ENCODE measurements around the gene RPS6KB2.
A peak's percentile ranks its signal among the peaks of the same experiment; 100 is the strongest.

Gene RPS6KB2

GRCh38 chr11:67433536-67434394 lies 5.5 kb downstream of the RPS6KB2 start:
- no CpG with 5 or more reads among the region's 22 CpGs for WGBS (ENCODE audit: extremely low coverage, insufficient coverage, insufficient read length)
- Histone ChIP-seq H3K27ac (ENCODE audit: low read depth, low read length) (no peak overlapping the region), H3K9ac (ENCODE audit: low read length) (no peak overlapping the region), H4K8ac (ENCODE audit: low read depth, low read length) (no peak overlapping the region), H3K23ac (ENCODE audit: low read length) (no peak overlapping the region), H2BK12ac (ENCODE audit: low read length) (no peak overlapping the region), H3K27me3 (ENCODE audit: insufficient read depth, low read length) (no peaks in the 10 kb centered on the region), H2AFZ (ENCODE audit: insufficient read depth, low read length, poor library complexity) (no peak overlapping the region), H2BK120ac (ENCODE audit: insufficient read depth, low read length, poor library complexity) (no peak overlapping the region), H3K79me1 (ENCODE audit: low read length) (peaks cover 10% of the 10 kb centered on the region), H3K14ac (ENCODE audit: low read length) (no peak overlapping the region), H3K4ac (ENCODE audit: low read depth, low read length) (no peak overlapping the region), H3K4me1 (ENCODE audit: control insufficient read depth in 1 of 2, insufficient read depth in 2 of 2, low read length in 2 of 2) (peaks cover 12 to 29% of the 10 kb centered on the region in 2 experiments), H2BK5ac (ENCODE audit: low read depth, low read length, poor library complexity) (no peak overlapping the region), H3K36me3 (ENCODE audit: control insufficient read depth in 1 of 2, insufficient read depth in 2 of 2, low read length in 2 of 2) (peaks cover 71 to 74% of the 10 kb centered on the region in 2 experiments), H3K4me3 (ENCODE audit: low read depth, low read length) (no peak overlapping the region), H4K91ac (ENCODE audit: low read depth, low read length) (no peak overlapping the region), H3K9me3 (ENCODE audit: insufficient read depth, low read depth, low read length) (no peaks in the 10 kb centered on the region), H3K4me2 (ENCODE audit: low read length) (no peak overlapping the region), H3K18ac (ENCODE audit: low read length) (no peak overlapping the region), H3K79me2 (ENCODE audit: control insufficient read depth, insufficient read depth, low read length, poor library complexity) (peaks cover under 1% of the 10 kb centered on the region), H2AK5ac (ENCODE audit: low read length) (no peak overlapping the region), H4K12ac (ENCODE audit: low read depth, low read length) (no peak overlapping the region)
- DNase-seq: no peak

GRCh38 chr11:67434395-67434881 lies 6.1 kb downstream of the RPS6KB2 start:
- Histone ChIP-seq H3K9me3 (ENCODE audit: insufficient read depth, low read depth, low read length) (no peaks in the 10 kb centered on the region), H2AFZ (ENCODE audit: insufficient read depth, low read length, poor library complexity) (no peak overlapping the region), H3K27ac (ENCODE audit: low read depth, low read length) (no peak overlapping the region), H4K8ac (ENCODE audit: low read depth, low read length) (no peak overlapping the region), H3K9ac (ENCODE audit: low read length) (no peak overlapping the region), H3K79me2 (ENCODE audit: control insufficient read depth, insufficient read depth, low read length, poor library complexity) (no peaks in the 10 kb centered on the region), H3K14ac (ENCODE audit: low read length) (no peak overlapping the region), H2BK120ac (ENCODE audit: insufficient read depth, low read length, poor library complexity) (no peak overlapping the region), H3K18ac (ENCODE audit: low read length) (no peak overlapping the region), H2BK5ac (ENCODE audit: low read depth, low read length, poor library complexity) (no peak overlapping the region), H3K4me3 (ENCODE audit: low read depth, low read length) (no peak overlapping the region), H3K23ac (ENCODE audit: low read length) (no peak overlapping the region), H4K12ac (ENCODE audit: low read depth, low read length) (no peak overlapping the region), H3K4ac (ENCODE audit: low read depth, low read length) (no peak overlapping the region), H2AK5ac (ENCODE audit: low read length) (no peak overlapping the region), H3K4me2 (ENCODE audit: low read length) (no peak overlapping the region), H3K4me1 (ENCODE audit: control insufficient read depth in 1 of 2, insufficient read depth in 2 of 2, low read length in 2 of 2) (peaks cover 12 to 24% of the 10 kb centered on the region in 2 experiments), H3K79me1 (ENCODE audit: low read length) (peaks cover 9% of the 10 kb centered on the region), H3K27me3 (ENCODE audit: insufficient read depth, low read length) (no peaks in the 10 kb centered on the region), H4K91ac (ENCODE audit: low read depth, low read length) (no peak overlapping the region), H2BK12ac (ENCODE audit: low read length) (no peak overlapping the region), H3K36me3 (ENCODE audit: control insufficient read depth in 1 of 2, insufficient read depth in 2 of 2, low read length in 2 of 2) (peaks cover 74 to 75% of the 10 kb centered on the region in 2 experiments)
- no peak for DNase-seq
- WGBS (ENCODE audit: extremely low coverage, insufficient coverage, insufficient read length): no CpG with 5 or more reads among the region's 23 CpGs

GRCh38 chr11:67435031-67435726 lies 6.9 kb downstream of the RPS6KB2 start:
- H4K8ac ChIP-seq (ENCODE audit: low read depth, low read length): no peak overlapping the region
- DNase-seq: no peak
- H2AFZ ChIP-seq (ENCODE audit: insufficient read depth, low read length, poor library complexity): no peak overlapping the region
- no peak overlapping the region for H4K12ac ChIP-seq (ENCODE audit: low read depth, low read length)
- H3K9me3 ChIP-seq (ENCODE audit: insufficient read depth, low read depth, low read length): no peaks in the 10 kb centered on the region
- peak overlapping the region; percentile 80 for H3K27ac ChIP-seq (ENCODE audit: low read depth, low read length)
- H2BK120ac ChIP-seq (ENCODE audit: insufficient read depth, low read length, poor library complexity): no peak overlapping the region
- no peak overlapping the region for H3K18ac ChIP-seq (ENCODE audit: low read length)
- H3K14ac ChIP-seq (ENCODE audit: low read length): no peak overlapping the region
- peaks cover 12 to 24% of the 10 kb centered on the region in 2 experiments for H3K4me1 ChIP-seq (ENCODE audit: control insufficient read depth in 1 of 2, insufficient read depth in 2 of 2, low read length in 2 of 2)
- H3K79me2 ChIP-seq (ENCODE audit: control insufficient read depth, insufficient read depth, low read length, poor library complexity): no peaks in the 10 kb centered on the region
- WGBS (ENCODE audit: extremely low coverage, insufficient coverage, insufficient read length): no CpG with 5 or more reads among the region's 26 CpGs
- no peak overlapping the region for H3K4ac ChIP-seq (ENCODE audit: low read depth, low read length)
- H2BK12ac ChIP-seq (ENCODE audit: low read length): no peak overlapping the region
- H3K4me2 ChIP-seq (ENCODE audit: low read length): no peak overlapping the region
- no peak overlapping the region for H3K4me3 ChIP-seq (ENCODE audit: low read depth, low read length)
- no peak overlapping the region for H3K9ac ChIP-seq (ENCODE audit: low read length)
- peaks cover 77% of the 10 kb centered on the region in 2 experiments for H3K36me3 ChIP-seq (ENCODE audit: control insufficient read depth in 1 of 2, insufficient read depth in 2 of 2, low read length in 2 of 2)
- H3K79me1 ChIP-seq (ENCODE audit: low read length): peaks cover 9% of the 10 kb centered on the region
- H3K23ac ChIP-seq (ENCODE audit: low read length): no peak overlapping the region
- no peak overlapping the region for H2AK5ac ChIP-seq (ENCODE audit: low read length)
- no peak overlapping the region for H2BK5ac ChIP-seq (ENCODE audit: low read depth, low read length, poor library complexity)
- peak overlapping the region; percentile 49 for H4K91ac ChIP-seq (ENCODE audit: low read depth, low read length)
- no peaks in the 10 kb centered on the region for H3K27me3 ChIP-seq (ENCODE audit: insufficient read depth, low read length)

GRCh38 chr11:67435727-67436458 lies 7.6 kb downstream of the RPS6KB2 start:
- Histone ChIP-seq H3K14ac (ENCODE audit: low read length) (peak overlapping the region; percentile 1), H3K79me2 (ENCODE audit: control insufficient read depth, insufficient read depth, low read length, poor library complexity) (no peaks in the 10 kb centered on the region), H3K23ac (ENCODE audit: low read length) (no peak overlapping the region), H3K79me1 (ENCODE audit: low read length) (peaks cover 9% of the 10 kb centered on the region), H3K4me3 (ENCODE audit: low read depth, low read length) (no peak overlapping the region), H3K9ac (ENCODE audit: low read length) (no peak overlapping the region), H3K27ac (ENCODE audit: low read depth, low read length) (peak overlapping the region; percentile 80), H3K18ac (ENCODE audit: low read length) (peak overlapping the region; percentile 12), H2BK120ac (ENCODE audit: insufficient read depth, low read length, poor library complexity) (peak overlapping the region; percentile 3), H4K91ac (ENCODE audit: low read depth, low read length) (peak overlapping the region; percentile 49), H3K4ac (ENCODE audit: low read depth, low read length) (no peak overlapping the region), H4K8ac (ENCODE audit: low read depth, low read length) (no peak overlapping the region), H3K36me3 (ENCODE audit: control insufficient read depth in 1 of 2, insufficient read depth in 2 of 2, low read length in 2 of 2) (peaks cover 79 to 82% of the 10 kb centered on the region in 2 experiments), H2BK5ac (ENCODE audit: low read depth, low read length, poor library complexity) (no peak overlapping the region), H2AFZ (ENCODE audit: insufficient read depth, low read length, poor library complexity) (no peak overlapping the region), H2AK5ac (ENCODE audit: low read length) (peak overlapping the region; percentile 32), H3K9me3 (ENCODE audit: insufficient read depth, low read depth, low read length) (no peaks in the 10 kb centered on the region), H2BK12ac (ENCODE audit: low read length) (no peak overlapping the region), H3K4me1 (ENCODE audit: control insufficient read depth in 1 of 2, insufficient read depth in 2 of 2, low read length in 2 of 2) (peaks cover 12 to 24% of the 10 kb centered on the region in 2 experiments), H4K12ac (ENCODE audit: low read depth, low read length) (peak overlapping the region; percentile 23), H3K4me2 (ENCODE audit: low read length) (no peak overlapping the region), H3K27me3 (ENCODE audit: insufficient read depth, low read length) (no peaks in the 10 kb centered on the region)
- no CpG with 5 or more reads among the region's 38 CpGs for WGBS (ENCODE audit: extremely low coverage, insufficient coverage, insufficient read length)
- DNase-seq: no peak

All from trophoblast cell (in vitro differentiated cells and primary cell).